ENCODE measurements around the gene SPRR1A.
"Not testable (repeated sequence)": the region's sequence is repeated elsewhere in the genome, so short reads cannot be mapped to it uniquely, and the experiment has no call there.

DNA sequence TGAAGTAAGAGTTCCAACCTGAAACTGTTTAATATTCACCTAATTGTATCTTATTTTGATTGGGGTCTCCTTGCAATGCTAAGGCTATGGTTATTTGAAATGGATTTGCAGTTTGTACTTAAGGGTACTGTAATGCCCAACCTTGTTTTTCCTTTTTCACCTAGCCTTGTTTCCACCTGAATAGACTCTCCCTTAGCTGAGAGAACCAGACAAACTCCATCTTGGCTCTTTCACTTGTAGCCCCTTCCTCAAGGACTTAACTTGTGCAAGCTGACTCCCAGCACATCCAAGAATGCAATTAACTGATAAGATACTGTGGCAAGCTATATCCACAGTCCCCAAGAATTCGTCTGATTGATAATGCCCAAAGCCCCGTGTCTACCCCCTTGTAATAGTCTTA lies 37.9 kb downstream of the SPRR1A start:
- TF ChIP-seq CTCF (IDR thresholded peaks at IDR 0.05; ENCODE audit: poor library complexity); EZH2 (IDR thresholded peaks at IDR 0.05; ENCODE audit: borderline replicate concordance): not testable (repeated sequence)

Measured in hepatocyte (in vitro differentiated cells).